Panc1 (cell line): ENCODE measurements around the gene PSTK. TPM values are rescaled to one million over a fixed set of nuclear protein-coding genes. Genes with fewer than 3 reads are reported as not detected.

ENCODE experiments used
- ATAC-seq: fragments of 200-7000 bp; cut with Tn5 transposase; 2 replicates; pipeline ENCODE4 v1.9.1; 2020; ENCODE audit warnings: mild to moderate bottlenecking, moderate library complexity
- BruUV-seq: library from RNA; stranded (reverse); fragments of 400-500 nt; replicated peaks from 2 replicates; lab custom pipeline; 2021; lab: Mats Ljungman, UMichigan
- CTCF ChIA-PET: fragments of 300-600 bp; sonication (Branson Sonifier 250); formaldehyde crosslinking; loops from one replicate; lab custom pipeline; 2022; ENCODE audit warnings: antibody characterized with exemption; lab: Charles Lee
- POLR2A ChIA-PET: fragments of 300-600 bp; sonication (Branson Sonifier 250); formaldehyde crosslinking; loops from one replicate; lab custom pipeline; 2022; ENCODE audit warnings: antibody characterized with exemption; lab: Charles Lee
- DNase-seq: peaks from one replicate; pipeline ENCODE4 v3.0.0-alpha.2; 2010; ENCODE audit warnings: low read depth, low spot score
- H3K27ac ChIP-seq: 2 replicates; pipeline ENCODE4 v1.5.1; 2011; ENCODE audit warnings: mild to moderate bottlenecking, low read length, inconsistent platforms
- H3K27me3 ChIP-seq: fragments of 200-500 bp; sonication (Bioruptor generic); 2 replicates; pipeline ENCODE4 v1.6.0; 2014; ENCODE audit warnings: low read length, inconsistent platforms; ENCODE audit not compliant: control insufficient read depth, insufficient read depth
- H3K36me3 ChIP-seq: fragments of 200-500 bp; sonication (Bioruptor generic); 2 replicates; pipeline ENCODE4 v1.5.1; 2014; ENCODE audit warnings: inconsistent platforms, mild to moderate bottlenecking, low read length, moderate library complexity; ENCODE audit not compliant: control insufficient read depth, insufficient read depth
- H3K4me1 ChIP-seq: 2 replicates; pipeline ENCODE4 v1.5.1; 2011; ENCODE audit warnings: inconsistent platforms, mild to moderate bottlenecking, low read length, moderate library complexity; ENCODE audit not compliant: control insufficient read depth, insufficient read depth
- H3K4me3 ChIP-seq, 2 experiments: 2 replicates each; pipeline ENCODE4 v1.5.1; 2011 to 2012; ENCODE audit warnings: low read depth in 2 of 2, low read length in 2 of 2, mild to moderate bottlenecking in 2 of 2, inconsistent platforms in 1 of 2, moderate library complexity in 1 of 2
- H3K9me3 ChIP-seq: fragments of 200-500 bp; sonication (Bioruptor generic); 2 replicates; pipeline ENCODE4 v1.5.1; 2014; ENCODE audit warnings: low read depth, mild to moderate bottlenecking, inconsistent platforms, low read length, moderate library complexity; ENCODE audit not compliant: control insufficient read depth, insufficient read depth
- POLR2AphosphoS5 ChIP-seq: IDR thresholded peaks from 2 replicates; pipeline ENCODE4 v1.6.1; 2012; ENCODE audit warnings: mild to moderate bottlenecking, low read depth, low read length, moderate library complexity
- SIN3A ChIP-seq: IDR thresholded peaks from 2 replicates; pipeline ENCODE4 v1.6.1; 2012; ENCODE audit warnings: low read depth, mild to moderate bottlenecking, low read length, moderate library complexity, borderline replicate concordance; ENCODE audit not compliant: insufficient read depth
- TCF7L2 ChIP-seq: IDR thresholded peaks from 2 replicates; pipeline ENCODE4 v1.6.1; 2011; ENCODE audit warnings: mild to moderate bottlenecking, low read depth, low read length, inconsistent platforms
- in situ Hi-C: cut with HindIII; loops from 2 replicates; pipeline ENCODE4 v1.10.0; 2016; ENCODE audit warnings: low sequenced_read_pairs, low pct_unique_long_range_greater_than_20kb
- intact Hi-C: fragments of 100-400 bp; cut with micrococcal nuclease; formaldehyde crosslinking; loops from one replicate; pipeline ENCODE4 v1.10.0; 2022; ENCODE audit not compliant: unreplicated experiment
- total RNA-seq: library from RNA; stranded (reverse); gene quantifications from one replicate; pipeline ENCODE4 v1.2.1, GENCODE V29; 2021; ENCODE audit not compliant: unreplicated experiment
- TF ChIP-seq, protein P1 (sequence below): fragments of 450-650 bp; IDR thresholded peaks from 2 replicates; pipeline ENCODE4 v1.5.1; 2017; ENCODE audit warnings: mild to moderate bottlenecking
- TF ChIP-seq, protein P2 (sequence below), 2 experiments: IDR thresholded peaks; 2 replicates each; pipeline ENCODE4 v1.6.1; 2011 to 2012; ENCODE audit warnings: low read depth in 2 of 2, control low read depth in 1 of 2, low read length in 1 of 2, mild to moderate bottlenecking in 1 of 2, moderate library complexity in 1 of 2; ENCODE audit not compliant: insufficient read depth in 1 of 2

Gene PSTK
- total RNA-seq, 1 experiment from 2014 or later = 15.8 TPM

DNA sequence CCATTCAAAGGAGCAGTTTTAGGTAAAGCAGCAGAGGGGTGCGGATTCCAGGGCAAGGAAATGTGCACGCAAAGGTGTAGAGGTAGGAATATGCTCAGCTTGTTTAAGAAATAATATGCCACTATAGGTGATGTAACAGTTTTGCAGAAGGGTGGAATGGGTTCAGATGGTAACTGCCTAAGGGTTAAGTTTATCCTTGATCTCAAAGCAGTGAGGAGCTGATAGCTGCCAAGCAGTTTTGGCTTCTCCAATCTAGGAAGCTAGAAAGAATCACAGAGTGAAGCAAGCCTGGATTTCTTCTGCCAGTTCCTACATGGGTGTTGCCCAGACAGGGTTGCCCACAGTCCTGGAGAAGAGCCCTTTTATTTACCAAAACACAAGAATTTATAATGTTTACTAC is 34.6 kb downstream of the PSTK start:
- Histone ChIP-seq H3K27ac (no peak overlapping the region), H3K9me3 (no peaks in the 10 kb centered on the region), H3K4me1 (peaks cover 3% of the 10 kb centered on the region), H3K27me3 (no peaks in the 10 kb centered on the region), H3K4me3 (no peak overlapping the region), H3K36me3 (no peaks in the 10 kb centered on the region; the same call in 1 of the 2 replicates)
- ChIA-PET CTCF (no interaction called here), POLR2A (no interaction called here)
- intact Hi-C loops (no loop called here), in situ Hi-C loops (no loop called here)
- ATAC-seq (no peak), DNase-seq (no peak)
- BruUV-seq = no TSS peak
- TF ChIP-seq, protein P1, sequence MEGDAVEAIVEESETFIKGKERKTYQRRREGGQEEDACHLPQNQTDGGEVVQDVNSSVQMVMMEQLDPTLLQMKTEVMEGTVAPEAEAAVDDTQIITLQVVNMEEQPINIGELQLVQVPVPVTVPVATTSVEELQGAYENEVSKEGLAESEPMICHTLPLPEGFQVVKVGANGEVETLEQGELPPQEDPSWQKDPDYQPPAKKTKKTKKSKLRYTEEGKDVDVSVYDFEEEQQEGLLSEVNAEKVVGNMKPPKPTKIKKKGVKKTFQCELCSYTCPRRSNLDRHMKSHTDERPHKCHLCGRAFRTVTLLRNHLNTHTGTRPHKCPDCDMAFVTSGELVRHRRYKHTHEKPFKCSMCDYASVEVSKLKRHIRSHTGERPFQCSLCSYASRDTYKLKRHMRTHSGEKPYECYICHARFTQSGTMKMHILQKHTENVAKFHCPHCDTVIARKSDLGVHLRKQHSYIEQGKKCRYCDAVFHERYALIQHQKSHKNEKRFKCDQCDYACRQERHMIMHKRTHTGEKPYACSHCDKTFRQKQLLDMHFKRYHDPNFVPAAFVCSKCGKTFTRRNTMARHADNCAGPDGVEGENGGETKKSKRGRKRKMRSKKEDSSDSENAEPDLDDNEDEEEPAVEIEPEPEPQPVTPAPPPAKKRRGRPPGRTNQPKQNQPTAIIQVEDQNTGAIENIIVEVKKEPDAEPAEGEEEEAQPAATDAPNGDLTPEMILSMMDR = no peak
- TF ChIP-seq TCF7L2 (no peak), SIN3A (no peak), POLR2AphosphoS5 (no peak)
- TF ChIP-seq, protein P2, sequence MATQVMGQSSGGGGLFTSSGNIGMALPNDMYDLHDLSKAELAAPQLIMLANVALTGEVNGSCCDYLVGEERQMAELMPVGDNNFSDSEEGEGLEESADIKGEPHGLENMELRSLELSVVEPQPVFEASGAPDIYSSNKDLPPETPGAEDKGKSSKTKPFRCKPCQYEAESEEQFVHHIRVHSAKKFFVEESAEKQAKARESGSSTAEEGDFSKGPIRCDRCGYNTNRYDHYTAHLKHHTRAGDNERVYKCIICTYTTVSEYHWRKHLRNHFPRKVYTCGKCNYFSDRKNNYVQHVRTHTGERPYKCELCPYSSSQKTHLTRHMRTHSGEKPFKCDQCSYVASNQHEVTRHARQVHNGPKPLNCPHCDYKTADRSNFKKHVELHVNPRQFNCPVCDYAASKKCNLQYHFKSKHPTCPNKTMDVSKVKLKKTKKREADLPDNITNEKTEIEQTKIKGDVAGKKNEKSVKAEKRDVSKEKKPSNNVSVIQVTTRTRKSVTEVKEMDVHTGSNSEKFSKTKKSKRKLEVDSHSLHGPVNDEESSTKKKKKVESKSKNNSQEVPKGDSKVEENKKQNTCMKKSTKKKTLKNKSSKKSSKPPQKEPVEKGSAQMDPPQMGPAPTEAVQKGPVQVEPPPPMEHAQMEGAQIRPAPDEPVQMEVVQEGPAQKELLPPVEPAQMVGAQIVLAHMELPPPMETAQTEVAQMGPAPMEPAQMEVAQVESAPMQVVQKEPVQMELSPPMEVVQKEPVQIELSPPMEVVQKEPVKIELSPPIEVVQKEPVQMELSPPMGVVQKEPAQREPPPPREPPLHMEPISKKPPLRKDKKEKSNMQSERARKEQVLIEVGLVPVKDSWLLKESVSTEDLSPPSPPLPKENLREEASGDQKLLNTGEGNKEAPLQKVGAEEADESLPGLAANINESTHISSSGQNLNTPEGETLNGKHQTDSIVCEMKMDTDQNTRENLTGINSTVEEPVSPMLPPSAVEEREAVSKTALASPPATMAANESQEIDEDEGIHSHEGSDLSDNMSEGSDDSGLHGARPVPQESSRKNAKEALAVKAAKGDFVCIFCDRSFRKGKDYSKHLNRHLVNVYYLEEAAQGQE (IDR thresholded peaks at IDR 0.05; ENCODE audit: insufficient read depth in 1 of 2, low read depth in 2 of 2, low read length in 1 of 2) = no peak

DNA sequence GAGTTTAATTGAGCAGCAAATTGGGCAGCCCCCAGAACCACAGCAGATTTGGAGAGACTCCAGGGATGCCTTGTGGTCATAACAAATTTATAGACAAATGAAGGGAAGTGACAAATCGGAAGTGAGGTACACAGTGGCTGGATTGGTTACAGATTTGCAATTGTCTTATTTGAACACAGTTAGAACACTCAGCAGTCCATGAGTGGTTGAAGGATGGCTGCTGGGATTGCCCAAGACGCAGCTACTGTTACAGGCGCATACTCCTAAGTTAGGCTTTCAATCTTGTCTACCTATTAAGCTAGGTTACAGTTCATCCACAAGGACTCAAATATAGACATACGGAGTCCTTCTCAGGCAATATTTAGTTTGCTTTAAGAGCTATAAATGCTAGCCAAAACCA is 36.0 kb downstream of the PSTK start:
- Histone ChIP-seq H3K36me3 (no peaks in the 10 kb centered on the region), H3K4me3 (no peak overlapping the region), H3K9me3 (no peaks in the 10 kb centered on the region), H3K27ac (no peak overlapping the region), H3K4me1 (no peaks in the 10 kb centered on the region), H3K27me3 (no peaks in the 10 kb centered on the region)
- ATAC-seq (no peak), DNase-seq (no peak)
- no peak for TF ChIP-seq TCF7L2
- TF ChIP-seq, protein P2 (IDR thresholded peaks at IDR 0.05; ENCODE audit: insufficient read depth in 1 of 2, low read depth in 2 of 2, low read length in 1 of 2) = no peak
- TF ChIP-seq POLR2AphosphoS5 = no peak
- TF ChIP-seq, protein P1 = no peak
- no peak for TF ChIP-seq SIN3A
- intact Hi-C loops = no loop called here
- ChIA-PET POLR2A (no interaction called here), CTCF (no interaction called here)
- BruUV-seq = no TSS peak
- in situ Hi-C loops = no loop called here
